Prostate gland (tissue), 2 donors: ENCODE data around the gene NEGR1.

Experiments used
- POLR2A ChIP-seq: fragments of 450-650 bp; IDR thresholded peaks from one replicate; pipeline ENCODE4 v1.6.1; 2016; ENCODE audit warnings: antibody characterized with exemption, mild to moderate bottlenecking
- POLR2AphosphoS5 ChIP-seq: sonication (generic); formaldehyde crosslinking; IDR thresholded peaks from one replicate; pipeline ENCODE4 v1.6.1; 2017; ENCODE audit warnings: antibody characterized with exemption
- TF ChIP-seq, protein P1 (sequence below), 4 experiments: fragments of 200-600 bp in 2 of 4; fragments of 450-650 bp in 2 of 4; sonication (generic) in 2 of 4; IDR thresholded peaks; 1 replicate in 3 of 4; 2 replicates in 1 of 4; pipeline ENCODE4 v1.5.1; 2016 to 2019; ENCODE audit warnings: antibody characterized with exemption in 4 of 4, mild to moderate bottlenecking in 2 of 4, moderate library complexity in 2 of 4

DNA sequence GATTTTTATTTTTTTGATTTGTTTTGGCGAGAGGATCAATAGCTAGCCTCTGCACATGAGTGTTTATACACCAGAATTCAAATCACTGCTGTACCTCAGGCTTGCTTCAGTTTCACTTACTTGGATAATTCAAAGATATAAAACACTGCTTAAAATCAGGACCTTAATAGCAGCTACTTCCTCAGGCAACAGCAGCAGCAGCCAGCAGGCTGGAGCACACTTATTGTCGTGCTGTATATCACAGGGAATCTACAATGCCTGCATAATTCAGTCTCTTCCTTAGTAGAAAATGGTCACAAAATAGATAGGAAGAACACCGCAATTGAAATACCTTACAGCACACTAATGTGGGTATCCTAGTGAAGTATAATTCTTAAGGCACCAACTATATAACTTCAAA, 497.3 kb downstream of the NEGR1 start:
- TF ChIP-seq, protein P1, sequence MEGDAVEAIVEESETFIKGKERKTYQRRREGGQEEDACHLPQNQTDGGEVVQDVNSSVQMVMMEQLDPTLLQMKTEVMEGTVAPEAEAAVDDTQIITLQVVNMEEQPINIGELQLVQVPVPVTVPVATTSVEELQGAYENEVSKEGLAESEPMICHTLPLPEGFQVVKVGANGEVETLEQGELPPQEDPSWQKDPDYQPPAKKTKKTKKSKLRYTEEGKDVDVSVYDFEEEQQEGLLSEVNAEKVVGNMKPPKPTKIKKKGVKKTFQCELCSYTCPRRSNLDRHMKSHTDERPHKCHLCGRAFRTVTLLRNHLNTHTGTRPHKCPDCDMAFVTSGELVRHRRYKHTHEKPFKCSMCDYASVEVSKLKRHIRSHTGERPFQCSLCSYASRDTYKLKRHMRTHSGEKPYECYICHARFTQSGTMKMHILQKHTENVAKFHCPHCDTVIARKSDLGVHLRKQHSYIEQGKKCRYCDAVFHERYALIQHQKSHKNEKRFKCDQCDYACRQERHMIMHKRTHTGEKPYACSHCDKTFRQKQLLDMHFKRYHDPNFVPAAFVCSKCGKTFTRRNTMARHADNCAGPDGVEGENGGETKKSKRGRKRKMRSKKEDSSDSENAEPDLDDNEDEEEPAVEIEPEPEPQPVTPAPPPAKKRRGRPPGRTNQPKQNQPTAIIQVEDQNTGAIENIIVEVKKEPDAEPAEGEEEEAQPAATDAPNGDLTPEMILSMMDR (IDR thresholded peaks at IDR 0.05) = no peak
- TF ChIP-seq POLR2A (no peak), POLR2AphosphoS5 (no peak)
